ENCODE measurements around the gene PKD1.

- TF ChIP-seq POLR2A (IDR thresholded peaks at IDR 0.05; ENCODE audit: borderline replicate concordance, extremely low read depth, insufficient read depth, insufficient read length) (no peak), RAD21 (IDR thresholded peaks at IDR 0.05; ENCODE audit: low read depth) (no peak), JUND (IDR thresholded peaks at IDR 0.05) (no peak), YY1 (IDR thresholded peaks at IDR 0.05; ENCODE audit: extremely low read depth, insufficient replicate concordance, low read depth, low read length) (no peak), REST (IDR thresholded peaks at IDR 0.05; ENCODE audit: low read depth) (no peak), CTCF (IDR thresholded peaks at IDR 0.05 in 2 of 3, conservative IDR thresholded peaks at IDR 0.05 in 1 of 3; ENCODE audit: borderline replicate concordance in 1 of 3, insufficient read depth in 1 of 3, low read depth in 2 of 3, low read length in 2 of 3) (no peak), ZNF274 (IDR thresholded peaks at IDR 0.05; ENCODE audit: low read depth, low read length) (no peak), EZH2phosphoT487 (IDR thresholded peaks at IDR 0.05; ENCODE audit: borderline replicate concordance) (no peak)
Observed at GRCh38 chr16:2040041-2040786, 95.5 kb downstream of the PKD1 start.

All from HCT116 (cell line).